Panc1 (cell line): ENCODE data around the gene UBE2E1.

Source experiments
- POLR2AphosphoS5 ChIP-seq: IDR thresholded peaks from 2 replicates; pipeline ENCODE4 v1.6.1; 2012; ENCODE audit warnings: mild to moderate bottlenecking, low read depth, low read length, moderate library complexity
- SIN3A ChIP-seq: IDR thresholded peaks from 2 replicates; pipeline ENCODE4 v1.6.1; 2012; ENCODE audit warnings: low read depth, mild to moderate bottlenecking, low read length, moderate library complexity, borderline replicate concordance; ENCODE audit not compliant: insufficient read depth
- TCF7L2 ChIP-seq: IDR thresholded peaks from 2 replicates; pipeline ENCODE4 v1.6.1; 2011; ENCODE audit warnings: mild to moderate bottlenecking, low read depth, low read length, inconsistent platforms
- TF ChIP-seq, protein P1 (sequence below): fragments of 450-650 bp; IDR thresholded peaks from 2 replicates; pipeline ENCODE4 v1.5.1; 2017; ENCODE audit warnings: mild to moderate bottlenecking
- TF ChIP-seq, protein P2 (sequence below), 2 experiments: IDR thresholded peaks; 2 replicates each; pipeline ENCODE4 v1.6.1; 2011 to 2012; ENCODE audit warnings: low read depth in 2 of 2, control low read depth in 1 of 2, low read length in 1 of 2, mild to moderate bottlenecking in 1 of 2, moderate library complexity in 1 of 2; ENCODE audit not compliant: insufficient read depth in 1 of 2

- TF ChIP-seq, protein P1, sequence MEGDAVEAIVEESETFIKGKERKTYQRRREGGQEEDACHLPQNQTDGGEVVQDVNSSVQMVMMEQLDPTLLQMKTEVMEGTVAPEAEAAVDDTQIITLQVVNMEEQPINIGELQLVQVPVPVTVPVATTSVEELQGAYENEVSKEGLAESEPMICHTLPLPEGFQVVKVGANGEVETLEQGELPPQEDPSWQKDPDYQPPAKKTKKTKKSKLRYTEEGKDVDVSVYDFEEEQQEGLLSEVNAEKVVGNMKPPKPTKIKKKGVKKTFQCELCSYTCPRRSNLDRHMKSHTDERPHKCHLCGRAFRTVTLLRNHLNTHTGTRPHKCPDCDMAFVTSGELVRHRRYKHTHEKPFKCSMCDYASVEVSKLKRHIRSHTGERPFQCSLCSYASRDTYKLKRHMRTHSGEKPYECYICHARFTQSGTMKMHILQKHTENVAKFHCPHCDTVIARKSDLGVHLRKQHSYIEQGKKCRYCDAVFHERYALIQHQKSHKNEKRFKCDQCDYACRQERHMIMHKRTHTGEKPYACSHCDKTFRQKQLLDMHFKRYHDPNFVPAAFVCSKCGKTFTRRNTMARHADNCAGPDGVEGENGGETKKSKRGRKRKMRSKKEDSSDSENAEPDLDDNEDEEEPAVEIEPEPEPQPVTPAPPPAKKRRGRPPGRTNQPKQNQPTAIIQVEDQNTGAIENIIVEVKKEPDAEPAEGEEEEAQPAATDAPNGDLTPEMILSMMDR: no peak
- TF ChIP-seq, protein P2, sequence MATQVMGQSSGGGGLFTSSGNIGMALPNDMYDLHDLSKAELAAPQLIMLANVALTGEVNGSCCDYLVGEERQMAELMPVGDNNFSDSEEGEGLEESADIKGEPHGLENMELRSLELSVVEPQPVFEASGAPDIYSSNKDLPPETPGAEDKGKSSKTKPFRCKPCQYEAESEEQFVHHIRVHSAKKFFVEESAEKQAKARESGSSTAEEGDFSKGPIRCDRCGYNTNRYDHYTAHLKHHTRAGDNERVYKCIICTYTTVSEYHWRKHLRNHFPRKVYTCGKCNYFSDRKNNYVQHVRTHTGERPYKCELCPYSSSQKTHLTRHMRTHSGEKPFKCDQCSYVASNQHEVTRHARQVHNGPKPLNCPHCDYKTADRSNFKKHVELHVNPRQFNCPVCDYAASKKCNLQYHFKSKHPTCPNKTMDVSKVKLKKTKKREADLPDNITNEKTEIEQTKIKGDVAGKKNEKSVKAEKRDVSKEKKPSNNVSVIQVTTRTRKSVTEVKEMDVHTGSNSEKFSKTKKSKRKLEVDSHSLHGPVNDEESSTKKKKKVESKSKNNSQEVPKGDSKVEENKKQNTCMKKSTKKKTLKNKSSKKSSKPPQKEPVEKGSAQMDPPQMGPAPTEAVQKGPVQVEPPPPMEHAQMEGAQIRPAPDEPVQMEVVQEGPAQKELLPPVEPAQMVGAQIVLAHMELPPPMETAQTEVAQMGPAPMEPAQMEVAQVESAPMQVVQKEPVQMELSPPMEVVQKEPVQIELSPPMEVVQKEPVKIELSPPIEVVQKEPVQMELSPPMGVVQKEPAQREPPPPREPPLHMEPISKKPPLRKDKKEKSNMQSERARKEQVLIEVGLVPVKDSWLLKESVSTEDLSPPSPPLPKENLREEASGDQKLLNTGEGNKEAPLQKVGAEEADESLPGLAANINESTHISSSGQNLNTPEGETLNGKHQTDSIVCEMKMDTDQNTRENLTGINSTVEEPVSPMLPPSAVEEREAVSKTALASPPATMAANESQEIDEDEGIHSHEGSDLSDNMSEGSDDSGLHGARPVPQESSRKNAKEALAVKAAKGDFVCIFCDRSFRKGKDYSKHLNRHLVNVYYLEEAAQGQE (IDR thresholded peaks at IDR 0.05; ENCODE audit: insufficient read depth in 1 of 2, low read depth in 2 of 2, low read length in 1 of 2): no peak
- TF ChIP-seq POLR2AphosphoS5 (no peak), TCF7L2 (no peak), SIN3A (no peak)
Measured at GRCh38 chr3:23916152-23916885, 110.6 kb downstream of the UBE2E1 start.
